OCI-M2 (cell line): ENCODE results near the gene PLA2G2E.

Experiments used
- DNase-seq: peaks from one replicate; lab custom pipeline; 2025; ENCODE audit not compliant: unreplicated experiment; lab: John Stamatoyannopoulos, UW

The PLA2G2E gene

GRCh38 chr1:19923137-19923952 lies at the start of gene PLA2G2E:
TSS of gene PLA2G2E (minus strand) at chr1:19923617. CDS start at chr1:19923559, 58 bp downstream.
- DNase-seq, result no peak

GRCh38 chr1:19971664-19972063 lies 48.2 kb upstream of the PLA2G2E start:
- no peak for DNase-seq

GRCh38 chr1:19969898-19970660 lies 46.7 kb upstream of the PLA2G2E start:
- DNase-seq, result no peak

- no peak for DNase-seq
Observed at GRCh38 chr1:19967808-19968207, 44.4 kb upstream of the PLA2G2E start.

DNA sequence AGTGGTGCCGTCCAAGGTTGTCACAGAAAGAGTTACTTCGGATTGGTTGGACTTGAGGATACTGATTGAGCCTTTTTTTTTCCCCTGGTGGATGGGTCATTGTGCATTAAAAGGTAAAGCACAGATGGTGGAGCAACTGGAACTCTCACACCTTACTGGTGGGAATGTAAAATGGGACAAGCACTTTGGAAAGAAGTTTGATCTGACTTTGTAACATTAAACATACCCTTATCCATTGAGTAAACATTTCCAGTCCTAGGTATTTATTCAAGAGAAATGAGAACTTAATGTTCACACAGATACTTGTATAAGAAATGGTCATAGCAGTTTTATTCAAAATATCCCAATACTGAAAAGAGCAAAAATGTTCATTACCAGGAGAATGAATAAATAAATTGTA lies 41.1 kb upstream of the PLA2G2E start:
- no peak for DNase-seq

DNA sequence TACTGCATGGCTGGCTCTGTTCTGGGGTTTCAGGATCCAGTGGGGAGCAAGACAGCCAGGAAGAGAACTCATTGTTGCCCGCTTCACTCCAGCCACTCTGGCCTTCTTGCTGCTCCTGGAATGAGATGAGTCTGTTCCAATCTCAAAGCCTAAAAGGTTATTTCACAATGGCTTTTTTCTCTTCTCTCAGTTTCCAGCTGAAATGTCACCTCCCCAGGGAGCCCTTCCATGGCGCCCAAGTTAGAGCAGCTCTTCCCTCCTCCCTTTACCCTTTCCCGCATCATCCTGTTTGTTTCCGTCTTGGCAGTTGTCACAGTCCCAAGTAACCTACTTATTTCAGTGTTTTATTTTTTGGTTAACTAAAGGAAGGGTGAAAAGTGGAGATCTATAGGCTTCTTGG lies 40.2 kb upstream of the PLA2G2E start:
- DNase-seq, result no peak

DNA sequence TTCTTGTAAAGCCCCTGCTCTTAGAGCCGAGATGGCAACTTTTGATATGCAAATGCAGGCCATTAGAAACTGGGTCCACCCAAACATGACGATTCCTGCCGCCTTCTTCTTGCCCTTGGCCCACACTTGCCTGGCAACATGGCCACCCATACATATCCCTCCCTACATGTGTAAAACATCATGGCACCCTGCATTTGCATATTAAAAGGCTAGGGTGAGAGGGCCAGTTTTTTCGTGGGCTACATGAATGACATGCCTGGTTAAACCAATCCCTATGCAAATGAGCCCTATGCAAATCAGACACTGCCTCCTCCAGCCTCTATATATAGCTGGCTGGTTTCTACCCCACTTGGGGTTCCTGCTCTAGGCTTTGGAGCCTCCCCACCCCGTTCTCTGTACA lies 37.2 kb upstream of the PLA2G2E start:
- no peak for DNase-seq

DNA sequence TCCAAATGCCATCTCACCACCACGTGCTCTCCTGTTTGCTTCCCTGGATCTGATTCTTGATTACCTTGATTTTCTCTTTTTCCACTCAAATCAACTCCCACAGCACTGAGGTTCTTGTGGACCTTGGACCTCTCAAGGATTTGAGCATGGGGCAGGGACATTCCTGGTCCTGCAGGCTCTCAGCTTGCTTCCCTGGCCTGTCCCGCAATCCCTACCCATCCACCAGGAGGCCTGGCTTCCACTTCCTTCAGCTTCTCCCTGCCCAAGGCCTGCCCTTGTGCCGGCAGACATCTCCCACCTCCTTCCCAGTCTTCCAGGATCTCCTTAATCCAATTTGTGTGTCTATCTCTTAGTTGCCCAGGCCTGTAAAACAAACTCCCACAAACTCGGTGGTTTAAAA lies 34.4 kb upstream of the PLA2G2E start:
- DNase-seq, result no peak

GRCh38 chr1:19955534-19956170 lies 32.2 kb upstream of the PLA2G2E start:
- no peak for DNase-seq

DNA sequence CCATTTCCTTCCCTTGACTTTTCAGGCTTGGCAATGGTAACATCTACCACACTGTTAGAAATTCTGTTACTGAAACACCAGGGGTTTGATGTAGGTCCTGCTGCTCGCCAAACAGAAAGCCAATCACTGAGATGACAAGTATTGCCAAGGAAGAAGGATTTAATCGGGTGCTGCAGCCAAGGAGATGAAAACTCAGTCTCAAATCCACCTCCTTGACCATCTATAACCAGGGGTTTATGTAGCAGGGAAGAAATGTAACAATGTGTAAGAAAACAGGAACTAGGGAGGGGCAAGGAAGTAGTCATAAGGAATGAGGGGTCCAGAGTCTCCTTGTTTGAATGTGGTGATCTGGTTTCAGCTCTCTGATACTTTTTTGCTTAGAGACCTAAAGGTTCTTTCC lies 30.6 kb upstream of the PLA2G2E start:
- no peak for DNase-seq

GRCh38 chr1:19949016-19949415 lies 25.6 kb upstream of the PLA2G2E start:
- no peak for DNase-seq

DNA sequence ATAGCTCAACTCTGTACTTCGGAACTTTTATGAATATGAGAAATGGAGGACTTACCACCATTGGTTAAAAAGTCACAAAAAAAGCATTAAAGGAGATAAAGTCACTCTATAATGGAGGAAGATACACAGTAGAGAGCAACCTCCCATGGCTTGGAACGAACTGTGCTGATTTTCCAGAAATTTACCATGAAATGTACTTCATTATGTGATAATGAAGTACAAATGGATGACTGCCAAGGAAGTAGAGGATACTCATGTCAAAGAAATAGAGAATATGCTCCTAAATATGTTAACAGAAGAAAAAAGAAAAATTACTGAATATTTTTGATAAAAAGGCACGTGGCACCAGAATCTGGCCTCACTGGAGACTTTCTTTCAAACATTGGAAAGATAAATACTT lies 23.6 kb upstream of the PLA2G2E start:
- DNase-seq, result no peak

GRCh38 chr1:19946331-19946751 lies 22.9 kb upstream of the PLA2G2E start:
- no peak for DNase-seq

DNA sequence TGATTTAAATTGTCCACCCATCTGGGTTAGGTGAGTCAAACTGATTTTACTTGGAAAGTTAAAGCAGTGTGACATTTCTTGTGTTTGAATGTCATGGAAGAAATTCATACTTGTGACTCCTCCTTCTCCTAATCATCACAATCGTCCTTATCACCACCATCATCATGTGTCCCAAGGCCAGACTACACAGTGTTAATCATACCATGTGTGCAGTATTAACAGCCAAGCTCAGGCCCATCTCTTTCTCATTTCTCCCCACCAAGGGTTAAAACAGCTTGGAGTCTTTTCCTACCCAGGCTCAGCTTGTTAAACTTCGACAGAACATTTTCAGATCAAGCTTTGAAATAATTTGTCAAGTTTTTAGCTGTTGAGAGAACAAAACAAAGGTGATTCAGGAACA lies 22.5 kb upstream of the PLA2G2E start:
- DNase-seq, result no peak

DNA sequence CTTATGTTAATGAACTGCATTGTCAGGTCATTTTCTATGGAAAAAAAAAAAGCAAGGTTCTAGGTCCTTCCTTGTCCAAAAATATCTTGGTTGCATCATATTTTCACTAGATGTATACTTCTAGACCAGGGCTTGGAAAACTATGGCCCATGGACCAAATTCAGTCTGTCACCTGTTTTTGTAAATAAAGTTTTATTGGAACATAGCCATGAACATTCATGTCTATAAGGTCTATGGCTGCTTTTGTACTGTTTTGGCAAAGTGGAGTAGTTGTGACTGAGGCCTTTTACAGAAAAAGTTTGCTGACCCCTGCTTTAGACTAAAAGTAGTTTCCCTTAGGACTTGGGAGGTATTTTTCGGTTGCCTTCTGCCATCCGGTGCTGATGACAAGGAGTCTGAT lies 19.2 kb upstream of the PLA2G2E start:
- DNase-seq, result no peak

GRCh38 chr1:19942088-19942487 lies 18.7 kb upstream of the PLA2G2E start:
- no peak for DNase-seq

GRCh38 chr1:19941206-19941568 lies 17.8 kb upstream of the PLA2G2E start:
- DNase-seq, result no peak

DNA sequence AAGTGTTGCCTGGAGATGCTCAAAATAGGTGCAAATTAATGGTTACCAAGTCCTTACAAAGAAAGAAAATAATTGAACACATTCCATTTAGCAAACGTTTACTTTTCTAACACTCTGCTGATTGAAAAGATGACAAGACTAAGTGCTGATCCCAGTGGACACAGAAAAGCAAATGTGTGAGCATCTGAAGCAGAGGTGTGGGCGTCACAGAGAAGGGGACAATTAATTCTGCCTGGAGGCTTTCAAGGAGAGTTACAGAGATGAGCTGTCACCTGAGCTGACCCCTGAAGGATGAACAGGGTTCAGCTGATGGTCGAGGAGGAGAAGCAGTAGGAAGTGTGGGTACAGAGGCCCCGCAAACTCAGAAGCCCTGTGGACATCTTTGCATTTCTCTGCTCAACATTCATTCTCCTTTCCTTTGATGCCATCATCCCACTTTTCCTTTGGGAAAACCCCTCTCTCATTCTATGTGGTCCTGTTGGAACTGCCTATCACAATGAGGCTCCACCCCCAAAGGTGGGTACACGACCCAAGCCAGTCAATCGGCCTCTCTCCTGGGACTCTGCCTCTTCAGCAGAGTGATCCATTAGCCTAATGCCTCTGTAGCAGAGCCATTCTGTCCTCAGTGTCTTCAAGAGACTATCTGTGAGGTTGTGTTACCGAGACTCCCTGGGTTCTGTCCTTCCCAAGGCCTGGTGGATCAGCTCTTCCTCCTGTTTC lies 17.2 kb upstream of the PLA2G2E start:
- DNase-seq, result no peak

GRCh38 chr1:19938472-19938871 lies 15.1 kb upstream of the PLA2G2E start:
- no peak for DNase-seq

- DNase-seq, result no peak
Observed at GRCh38 chr1:19936061-19936750, 12.8 kb upstream of the PLA2G2E start.

GRCh38 chr1:19934336-19934735 lies 10.9 kb upstream of the PLA2G2E start:
- no peak for DNase-seq
